GM12878 (cell line): ENCODE results near the gene DDTL. TPM values are rescaled to one million over a fixed set of nuclear protein-coding genes. Genes with fewer than 3 reads are reported as not detected.

Experiments used
- ATAC-seq: fragments of 200-7000 bp; cut with Tn5 transposase; 3 replicates; pipeline ENCODE4 v1.9.1; 2020; ENCODE audit warnings: mild to moderate bottlenecking, moderate library complexity
- BruUV-seq: library from RNA; stranded (reverse); fragments of 400-500 nt; replicated peaks from 2 replicates; lab custom pipeline; 2021; lab: Mats Ljungman, UMichigan
- CTCF ChIA-PET: fragments of 300-600 bp; sonication (Branson Sonifier 250); formaldehyde crosslinking; extraction: SDS; loops from one replicate; lab custom pipeline; 2021; ENCODE audit warnings: inconsistent platforms; lab: Yijun Ruan, JAX
- POLR2A ChIA-PET: fragments of 350-600 bp; formaldehyde crosslinking; extraction: SDS; loops from one replicate; lab custom pipeline; 2021; ENCODE audit warnings: inconsistent platforms; lab: Charles Lee
- RAD21 ChIA-PET: fragments of 300-600 bp; sonication (Branson Sonifier 250); formaldehyde crosslinking; loops from one replicate; lab custom pipeline; 2023; ENCODE audit warnings: antibody characterized with exemption; ENCODE audit not compliant: unreplicated experiment; lab: Charles Lee
- SMC1A ChIA-PET: fragments of 300-600 bp; sonication (Branson Sonifier 250); formaldehyde crosslinking; loops from one replicate; lab custom pipeline; 2023; ENCODE audit not compliant: unreplicated experiment, uncharacterized antibody; lab: Charles Lee
- DNase-seq: peaks from one replicate; pipeline ENCODE4 v3.0.0-alpha.2; 2011; ENCODE audit warnings: low read depth, low spot score
- FAIRE-seq: peaks from 3 replicates; lab custom pipeline; 2011; peaks lifted over from hg19 to GRCh38; lab: Jason Lieb, UNC
- H2AFZ ChIP-seq: 2 replicates; pipeline ENCODE4 v1.6.0; 2011; ENCODE audit warnings: low read depth, low read length, control low read depth; ENCODE audit not compliant: control insufficient read depth
- H3K27ac ChIP-seq: 2 replicates; pipeline ENCODE4 v1.5.1; 2011; ENCODE audit warnings: control low read depth; ENCODE audit not compliant: control insufficient read depth, insufficient read depth
- H3K27me3 ChIP-seq, 2 experiments: replicated peaks in 1 of 2; 2 replicates each; pipeline versions ENCODE4 v1.6.0 to v1.6.1; 2011; ENCODE audit warnings: low read length in 1 of 2; ENCODE audit not compliant: control insufficient read depth in 2 of 2, insufficient read depth in 2 of 2
- H3K36me3 ChIP-seq, 2 experiments: 2 replicates each; pipeline ENCODE4 v1.5.1; 2011; ENCODE audit warnings: low read length in 1 of 2; ENCODE audit not compliant: control insufficient read depth in 2 of 2, insufficient read depth in 2 of 2
- H3K4me1 ChIP-seq: 2 replicates; pipeline ENCODE4 v1.6.1; 2011; ENCODE audit warnings: mild to moderate bottlenecking, low read length, moderate library complexity, mixed read lengths; ENCODE audit not compliant: control insufficient read depth, insufficient read depth
- H3K4me2 ChIP-seq: 2 replicates; pipeline ENCODE4 v1.6.0; 2011; ENCODE audit warnings: control low read depth; ENCODE audit not compliant: control insufficient read depth, insufficient read depth
- H3K4me3 ChIP-seq: fragments of 200-600 bp; sonication (generic); 2 replicates; pipeline ENCODE4 v1.5.1; 2016
- H3K79me2 ChIP-seq: 2 replicates; pipeline ENCODE4 v1.6.0; 2011; ENCODE audit warnings: low read length; ENCODE audit not compliant: control insufficient read depth, insufficient read depth
- H3K9ac ChIP-seq: 2 replicates; pipeline ENCODE4 v1.8.0; 2011; ENCODE audit warnings: low read length, control low read depth, mixed read lengths; ENCODE audit not compliant: control insufficient read depth, insufficient read depth
- H3K9me3 ChIP-seq: replicated peaks from 3 replicates; pipeline ENCODE4 v1.5.1; 2011; ENCODE audit warnings: mild to moderate bottlenecking, low read length; ENCODE audit not compliant: control insufficient read depth, insufficient read depth
- H4K20me1 ChIP-seq: 2 replicates; pipeline ENCODE4 v1.6.0; 2011; ENCODE audit not compliant: control insufficient read depth, insufficient read depth
- ETV6 ChIP-seq, 2 experiments: fragments of 450-650 bp in 1 of 2; IDR thresholded peaks in 1 of 2; conservative IDR thresholded peaks in 1 of 2; 2 replicates each; pipeline ENCODE4 v1.6.1; 2014; ENCODE audit warnings: antibody characterized with exemption in 1 of 2, borderline replicate concordance in 1 of 2, low read depth in 1 of 2, mild to moderate bottlenecking in 1 of 2, moderate library complexity in 1 of 2
- FOXK2 ChIP-seq: fragments of 450-650 bp; IDR thresholded peaks from 2 replicates; pipeline ENCODE4 v1.6.1; 2017; ENCODE audit warnings: mild to moderate bottlenecking, moderate library complexity
- GATAD2B ChIP-seq: fragments of 450-650 bp; conservative IDR thresholded peaks from 2 replicates; pipeline ENCODE4 v1.6.1; 2017; ENCODE audit warnings: low read depth, mild to moderate bottlenecking, moderate library complexity
- HDAC2 ChIP-seq: fragments of 200-600 bp; sonication (generic); IDR thresholded peaks from 2 replicates; pipeline ENCODE4 v1.6.1; 2017
- KAT2A ChIP-seq: conservative IDR thresholded peaks from 2 replicates; pipeline ENCODE4 v1.6.1; 2011; ENCODE audit warnings: low read depth, low read length; ENCODE audit not compliant: control insufficient read depth
- MTA2 ChIP-seq: fragments of 450-650 bp; IDR thresholded peaks from 2 replicates; pipeline ENCODE4 v1.6.1; 2016; ENCODE audit warnings: low read depth, mild to moderate bottlenecking, moderate library complexity
- PAX8 ChIP-seq: fragments of 450-650 bp; IDR thresholded peaks from 2 replicates; pipeline ENCODE4 v1.6.1; 2017; ENCODE audit warnings: mild to moderate bottlenecking, moderate library complexity
- PKNOX1 ChIP-seq: fragments of 450-650 bp; IDR thresholded peaks from 2 replicates; pipeline ENCODE4 v1.6.1; 2016; ENCODE audit warnings: mild to moderate bottlenecking
- RAD21 ChIP-seq: IDR thresholded peaks from 2 replicates; pipeline ENCODE4 v1.6.1; 2011; ENCODE audit warnings: mild to moderate bottlenecking, low read depth, low read length, moderate library complexity; ENCODE audit not compliant: insufficient read depth
- RAD51 ChIP-seq: fragments of 450-650 bp; IDR thresholded peaks from 2 replicates; pipeline ENCODE4 v1.6.1; 2016; ENCODE audit warnings: moderate library complexity, mild to moderate bottlenecking, inconsistent platforms
- SMC3 ChIP-seq: IDR thresholded peaks from 2 replicates; pipeline ENCODE4 v1.6.1; 2011; ENCODE audit warnings: low read length, improper control_type of control experiment, borderline replicate concordance
- ZBED1 ChIP-seq: IDR thresholded peaks from 2 replicates; pipeline ENCODE4 v1.6.1; 2016; ENCODE audit warnings: borderline replicate concordance
- ZBTB40 ChIP-seq: fragments of 450-650 bp; IDR thresholded peaks from 2 replicates; pipeline ENCODE4 v1.6.1; 2016; ENCODE audit warnings: mild to moderate bottlenecking, moderate library complexity, borderline replicate concordance
- ZNF24 ChIP-seq: fragments of 450-650 bp; IDR thresholded peaks from 2 replicates; pipeline ENCODE4 v1.6.1; 2017; ENCODE audit warnings: antibody characterized with exemption, mild to moderate bottlenecking
- WGBS: methylation state at CpG from one replicate; pipeline ENCODE4 v1.1.6; 2016; ENCODE audit warnings: low lambda C conversion rate; ENCODE audit not compliant: insufficient replicate concordance, insufficient coverage; ENCODE audit errors: missing lambda C conversion rate; 5-methylcytosine and 5-hydroxymethylcytosine counted together
- in situ Hi-C: fragments of 300-500 bp; cut with MboI; formaldehyde crosslinking; loops from 9 replicates; pipeline ENCODE4 v1.14.3; 2018; ENCODE audit warnings: mixed read lengths
- intact Hi-C: fragments of 100-400 bp; cut with micrococcal nuclease; formaldehyde crosslinking; loops from one replicate; pipeline ENCODE4 v1.14.2; 2022; ENCODE audit not compliant: unreplicated experiment
- polyA plus RNA-seq, 11 experiments: library from polyadenylated mRNA; depleted of rRNA in 4 of 11; unstranded in 6 of 11; stranded (reverse) in 5 of 11; fragments of >200 nt; fragmentation: Nextera tagmentation in 4 of 11; fragmentation: Illumina TruSeq in 1 of 11; extraction: Ambion mirVana in 4 of 11; extraction: Trizol in 1 of 11; gene quantifications; 1 replicate in 1 of 11; 2 replicates in 10 of 11; pipeline versions ENCODE4 v1.2.1 to v1.2.3, GENCODE V29; 2011 to 2016; ENCODE audit warnings: inconsistent platforms in 2 of 11, missing spikeins in 2 of 11, low read depth in 1 of 11
- total RNA-seq, 4 experiments: library from RNA; depleted of rRNA in 3 of 4; stranded (reverse); fragments of >200 nt in 3 of 4; fragmentation: Illumina TruSeq in 1 of 4; extraction: Trizol in 1 of 4; gene quantifications; 2 replicates each; pipeline versions ENCODE4 v1.2.1 to v1.2.3, GENCODE V29; 2013 to 2021

DDTL gene
- total and polyA plus RNA-seq, 10 of the 15 experiments (the other 5 are each of a cell fraction or from before 2014, with no cell fraction given) = 0.05 to 4.0 (median 1.4) TPM; not detected in 3

DNA sequence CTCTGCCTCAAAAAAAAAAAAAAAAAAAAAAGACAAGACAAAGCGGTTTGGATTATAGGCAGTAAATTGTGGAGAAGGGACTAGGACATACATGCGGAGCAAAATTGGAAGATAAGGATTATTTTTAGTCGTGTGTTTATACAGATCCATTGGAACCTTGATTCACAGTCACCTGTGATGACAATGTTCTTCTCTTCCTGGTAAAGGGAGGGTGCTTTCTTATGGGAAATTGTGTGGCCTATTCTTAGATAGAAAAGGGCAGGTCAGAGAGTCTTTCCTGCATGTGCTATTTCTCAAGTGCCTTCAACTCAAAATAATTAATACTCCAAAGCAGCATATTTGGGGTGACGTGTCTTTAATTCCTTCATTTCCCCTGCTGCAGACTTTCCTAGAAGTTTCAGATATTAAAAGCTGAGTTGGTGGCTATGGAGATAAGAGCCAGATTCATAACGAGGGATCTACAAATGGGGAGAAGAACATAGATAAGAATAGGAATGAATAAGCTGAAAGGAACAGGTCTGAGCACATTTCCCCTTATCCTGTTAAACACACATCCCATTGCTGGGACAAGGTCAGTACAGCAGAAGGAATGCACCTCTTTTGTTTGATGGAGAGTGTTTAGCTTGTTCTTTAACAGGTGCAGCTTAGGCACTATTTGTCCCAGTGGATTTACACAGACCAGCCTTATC is 28.2 kb upstream of the DDTL start:
- Histone ChIP-seq H3K79me2 (no peaks in the 10 kb centered on the region), H2AFZ (no peak overlapping the region), H3K9ac (no peak overlapping the region), H3K4me1 (no peaks in the 10 kb centered on the region), H4K20me1 (no peaks in the 10 kb centered on the region), H3K36me3 (no peaks in the 10 kb centered on the region), H3K4me3 (no peak overlapping the region), H3K4me2 (no peak overlapping the region), H3K27ac (no peak overlapping the region), H3K27me3 (no peaks in the 10 kb centered on the region), H3K9me3 (no peaks in the 10 kb centered on the region)
- no peak for TF ChIP-seq PKNOX1
- TF ChIP-seq SMC3 = no peak
- DNase-seq (no peak), ATAC-seq (no peak), FAIRE-seq (no peak)
- ChIA-PET POLR2A (no interaction called here), SMC1A (no interaction called here), RAD21 (no interaction called here), CTCF (no interaction called here)
- intact Hi-C loops (no loop called here), in situ Hi-C loops (loop anchor here (5.0 kb wide), 1 partner anchor 69 kb away; the partner anchor contains the start of gene GSTT4)
- WGBS = 48% methylated on average over 5 of the region's 5 CpGs
- no TSS peak for BruUV-seq

DNA sequence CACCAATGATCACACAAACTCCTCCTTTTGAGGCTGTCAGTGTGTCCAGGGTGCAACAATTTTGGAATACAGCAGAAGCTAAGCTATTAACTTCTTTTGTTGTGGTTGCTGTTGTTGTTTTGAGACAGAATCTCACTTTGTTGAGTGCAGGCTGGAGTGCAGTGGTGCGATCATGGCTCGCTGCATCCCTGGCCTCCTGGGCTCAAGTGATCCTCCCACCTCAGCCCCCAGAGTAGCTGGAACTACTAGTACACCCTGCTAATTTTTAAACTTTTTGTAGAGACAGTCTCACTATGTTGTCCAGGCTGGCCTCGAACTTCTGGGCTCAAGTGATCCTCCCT is 27.7 kb upstream of the DDTL start:
- Histone ChIP-seq H3K9me3 (no peaks in the 10 kb centered on the region), H3K79me2 (no peaks in the 10 kb centered on the region), H3K27ac (no peak overlapping the region), H3K4me1 (no peaks in the 10 kb centered on the region), H3K4me2 (no peak overlapping the region), H3K4me3 (no peak overlapping the region), H3K36me3 (no peaks in the 10 kb centered on the region), H4K20me1 (no peaks in the 10 kb centered on the region), H2AFZ (no peak overlapping the region), H3K9ac (no peak overlapping the region), H3K27me3 (no peaks in the 10 kb centered on the region)
- DNase-seq (no peak), FAIRE-seq (no peak), ATAC-seq (no peak)
- ChIA-PET SMC1A (no interaction called here), RAD21 (no interaction called here), POLR2A (no interaction called here), CTCF (no interaction called here)
- intact Hi-C loops (no loop called here), in situ Hi-C loops (loop anchor here (5.0 kb wide), 1 partner anchor 68 kb away; the partner anchor contains the start of gene GSTT4)
- WGBS = 33% methylated on average over 3 of the region's 3 CpGs
- no TSS peak for BruUV-seq
- TF ChIP-seq ZBTB40 = no peak
- no peak for TF ChIP-seq ZNF24
- TF ChIP-seq FOXK2 = no peak
- TF ChIP-seq KAT2A = no peak
- no peak for TF ChIP-seq ETV6 (conservative IDR thresholded peaks at IDR 0.05 in 1 of 2, IDR thresholded peaks at IDR 0.05 in 1 of 2; ENCODE audit: borderline replicate concordance in 1 of 2, low read depth in 1 of 2)
- TF ChIP-seq RAD21 = no peak
- TF ChIP-seq HDAC2 = no peak
- TF ChIP-seq PAX8 = no peak
- no peak for TF ChIP-seq ZBED1
- TF ChIP-seq RAD51 = no peak
- no peak for TF ChIP-seq GATAD2B
- TF ChIP-seq MTA2 = no peak
